ENCODE results near the gene CTSC.
A peak's percentile ranks its signal among the peaks of the same experiment; 100 is the strongest.
"Not testable (repeated sequence)": the region's sequence is repeated elsewhere in the genome, so short reads cannot be mapped to it uniquely, and the experiment has no call there.

CTSC gene

GRCh38 chr11:88282747-88283515 lies 54.6 kb downstream of the CTSC start:
- DNase-seq (ENCODE audit: low spot score): no peak

- DNase-seq (ENCODE audit: low spot score): no peak
Measured at GRCh38 chr11:88281317-88281712, 56.2 kb downstream of the CTSC start.

DNA sequence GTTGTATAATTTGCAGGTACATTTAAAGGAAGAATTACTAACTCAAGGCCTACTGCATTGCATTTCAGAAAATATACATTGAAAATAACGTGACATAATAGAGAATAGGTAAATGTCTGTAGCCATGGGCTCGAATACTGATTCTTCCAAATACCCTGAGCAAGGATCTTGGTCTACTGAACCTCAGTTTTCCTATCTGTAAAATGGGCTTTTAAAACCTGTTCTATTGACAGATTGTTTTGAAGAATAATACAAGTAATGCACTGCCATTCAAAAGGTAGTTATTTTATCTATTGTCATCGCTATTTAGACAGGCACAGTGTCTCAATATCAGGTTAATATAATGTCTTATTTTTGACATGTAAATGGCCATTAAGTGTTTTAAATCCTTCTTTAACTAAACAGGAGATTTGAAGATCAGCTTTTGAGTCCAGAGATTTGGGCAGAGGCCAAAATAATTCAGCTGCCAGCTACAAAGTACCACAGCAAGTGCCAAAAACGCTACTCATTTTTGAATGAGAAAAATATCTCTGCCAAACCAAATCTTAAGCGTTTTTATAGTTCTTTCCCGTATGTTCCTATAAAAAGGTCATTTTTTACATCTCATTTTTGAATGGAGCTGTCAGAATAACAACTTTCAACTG lies 56.7 kb downstream of the CTSC start:
- DNase-seq (ENCODE audit: low spot score): peak; percentile 7

- DNase-seq (ENCODE audit: low spot score): no peak
Measured at GRCh38 chr11:88277349-88277915, 60.1 kb downstream of the CTSC start.

- no peak for DNase-seq (ENCODE audit: low spot score)
Measured at GRCh38 chr11:88275636-88276035, 61.9 kb downstream of the CTSC start.

GRCh38 chr11:88266919-88267318 lies 70.6 kb downstream of the CTSC start:
- no peak for DNase-seq (ENCODE audit: low spot score)

DNA sequence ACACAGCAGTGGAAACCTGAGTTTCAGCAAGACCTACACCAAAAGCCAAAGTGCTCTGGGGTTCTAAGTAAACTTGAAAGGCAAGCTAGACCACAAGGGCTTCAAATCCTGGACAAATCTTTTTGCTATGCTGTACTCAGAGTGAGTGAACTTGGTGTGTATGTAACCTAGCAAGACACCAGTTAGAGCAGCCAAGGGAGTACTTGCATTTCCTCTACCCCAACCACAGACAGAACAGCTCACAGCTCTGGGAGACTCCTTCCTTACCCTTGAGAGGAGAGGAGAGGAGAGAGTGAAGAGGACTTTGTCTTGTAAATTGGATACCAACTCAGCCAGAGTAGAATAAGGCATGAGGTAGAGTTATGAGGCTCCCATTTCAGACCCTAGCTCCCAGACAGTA lies 71.4 kb downstream of the CTSC start:
- no peak for DNase-seq (ENCODE audit: low spot score)

DNA sequence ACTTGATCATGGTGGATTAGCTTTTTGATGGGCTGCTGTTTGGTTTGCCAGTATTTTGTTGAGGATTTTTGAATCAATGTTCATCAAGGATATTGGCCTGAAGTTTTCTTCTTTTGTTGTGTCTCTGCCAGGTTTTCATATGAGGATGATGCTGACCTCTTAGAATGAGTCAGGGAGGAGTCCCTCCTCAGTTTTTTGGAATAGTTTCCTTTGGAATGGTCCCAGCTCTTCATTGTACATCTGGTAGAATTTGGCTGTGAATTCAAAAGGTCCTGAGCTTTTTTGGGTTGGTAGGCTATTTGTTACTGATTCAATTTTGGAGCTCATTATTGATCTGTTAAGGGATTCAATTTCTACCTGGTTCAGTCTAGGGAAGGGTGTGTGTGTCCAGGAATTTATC lies 78.1 kb downstream of the CTSC start:
- DNase-seq (ENCODE audit: low spot score): no peak

DNA sequence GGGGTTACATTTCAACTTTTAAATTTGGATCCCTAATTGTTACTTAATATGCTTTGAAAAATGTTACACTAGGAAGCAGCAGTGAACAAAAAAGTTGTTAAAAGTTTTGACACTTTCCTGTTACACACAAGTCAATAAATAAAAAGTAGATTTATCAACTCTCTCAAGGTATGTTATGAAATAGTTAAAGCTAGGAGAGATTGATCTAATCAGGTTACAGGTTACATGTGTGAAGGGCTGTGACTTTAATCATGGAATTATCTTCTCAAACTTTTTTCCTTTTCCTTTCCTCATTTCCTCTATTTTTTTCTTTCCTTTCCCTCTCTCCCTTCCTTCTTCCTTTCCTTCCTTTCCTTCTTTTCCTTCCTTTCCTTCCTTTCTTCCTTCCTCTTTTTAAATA lies 85.3 kb downstream of the CTSC start:
- no peak for DNase-seq (ENCODE audit: low spot score)

DNA sequence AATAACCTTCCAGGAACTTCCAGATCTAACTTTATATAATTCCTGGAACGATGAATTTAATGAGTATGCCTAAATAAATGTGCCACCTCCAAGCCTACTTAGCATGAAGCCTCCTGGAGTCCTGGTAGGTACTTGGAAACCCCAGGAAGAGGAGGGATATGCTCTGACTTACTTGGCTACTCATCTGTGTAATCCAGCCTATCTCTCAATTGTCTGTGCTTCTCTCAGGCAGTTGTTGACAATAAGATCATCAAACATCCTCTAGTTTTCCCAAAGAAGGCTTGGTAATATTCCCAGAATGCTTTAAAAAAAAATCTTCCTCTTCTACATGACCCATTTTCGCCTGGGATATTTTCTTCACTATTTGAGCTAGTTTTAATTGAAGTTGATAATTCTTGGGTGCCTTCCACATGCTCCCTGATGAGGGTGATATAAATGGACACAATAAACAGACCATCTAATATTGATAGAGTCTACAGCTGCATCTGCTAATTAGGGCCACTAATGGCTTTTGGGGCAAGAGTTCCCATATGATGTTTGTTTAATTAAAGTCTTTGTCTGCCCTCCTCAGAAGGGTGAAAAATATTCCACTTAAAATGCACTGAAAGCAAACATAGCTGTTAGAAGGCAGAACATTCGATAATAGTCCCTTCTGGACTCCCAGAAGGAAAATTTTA lies 86.8 kb downstream of the CTSC start:
- DNase-seq (ENCODE audit: low spot score): no peak

- no peak for DNase-seq (ENCODE audit: low spot score)
Measured at GRCh38 chr11:88249706-88250105, 87.8 kb downstream of the CTSC start.

GRCh38 chr11:88246696-88247095 lies 90.8 kb downstream of the CTSC start:
- no peak for DNase-seq (ENCODE audit: low spot score)

GRCh38 chr11:88245576-88245975 lies 92.0 kb downstream of the CTSC start:
- DNase-seq (ENCODE audit: low spot score): not testable (repeated sequence)

Measured in putamen (tissue), 1 donor.